Vagina (tissue), 2 donors: ENCODE results near the gene DHRS11.

Experiments
- POLR2A ChIP-seq, 2 donors: fragments of 450-650 bp; IDR thresholded peaks; one replicate each; pipeline ENCODE4 v1.6.1; 2017; ENCODE audit warnings: antibody characterized with exemption in 2 of 2, mild to moderate bottlenecking in 2 of 2, moderate library complexity in 2 of 2
- TF ChIP-seq, protein P1 (sequence below), 3 experiments: fragments of 450-650 bp in 2 of 3; fragments of 200-600 bp in 1 of 3; sonication (generic) in 1 of 3; IDR thresholded peaks; one replicate each; pipeline ENCODE4 v1.5.1; 2017 to 2019; ENCODE audit warnings: antibody characterized with exemption in 3 of 3, mild to moderate bottlenecking in 2 of 3, moderate library complexity in 2 of 3

DNA sequence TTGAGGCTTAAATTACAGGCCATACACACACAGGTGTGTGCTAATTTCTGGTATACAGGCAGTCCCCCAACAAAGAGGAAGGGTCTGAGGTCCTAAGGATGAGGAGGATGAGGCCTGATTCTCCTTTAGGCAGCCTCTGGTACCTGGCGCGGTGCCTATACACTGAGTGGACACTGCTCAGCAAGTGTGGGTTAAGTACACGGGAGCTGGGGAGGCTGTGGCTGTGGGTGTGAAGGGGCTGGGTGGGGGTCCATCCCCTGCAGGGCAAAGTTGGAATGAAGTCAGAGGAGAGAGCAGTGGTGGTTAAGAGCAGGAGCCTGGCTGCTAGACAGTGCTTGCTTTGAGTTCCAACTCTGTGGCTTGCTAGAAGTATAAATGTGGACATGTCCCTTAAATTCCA, 20.6 kb downstream of the DHRS11 start:
- TF ChIP-seq, protein P1, sequence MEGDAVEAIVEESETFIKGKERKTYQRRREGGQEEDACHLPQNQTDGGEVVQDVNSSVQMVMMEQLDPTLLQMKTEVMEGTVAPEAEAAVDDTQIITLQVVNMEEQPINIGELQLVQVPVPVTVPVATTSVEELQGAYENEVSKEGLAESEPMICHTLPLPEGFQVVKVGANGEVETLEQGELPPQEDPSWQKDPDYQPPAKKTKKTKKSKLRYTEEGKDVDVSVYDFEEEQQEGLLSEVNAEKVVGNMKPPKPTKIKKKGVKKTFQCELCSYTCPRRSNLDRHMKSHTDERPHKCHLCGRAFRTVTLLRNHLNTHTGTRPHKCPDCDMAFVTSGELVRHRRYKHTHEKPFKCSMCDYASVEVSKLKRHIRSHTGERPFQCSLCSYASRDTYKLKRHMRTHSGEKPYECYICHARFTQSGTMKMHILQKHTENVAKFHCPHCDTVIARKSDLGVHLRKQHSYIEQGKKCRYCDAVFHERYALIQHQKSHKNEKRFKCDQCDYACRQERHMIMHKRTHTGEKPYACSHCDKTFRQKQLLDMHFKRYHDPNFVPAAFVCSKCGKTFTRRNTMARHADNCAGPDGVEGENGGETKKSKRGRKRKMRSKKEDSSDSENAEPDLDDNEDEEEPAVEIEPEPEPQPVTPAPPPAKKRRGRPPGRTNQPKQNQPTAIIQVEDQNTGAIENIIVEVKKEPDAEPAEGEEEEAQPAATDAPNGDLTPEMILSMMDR (IDR thresholded peaks at IDR 0.05), result no peak
- no peak for TF ChIP-seq POLR2A (IDR thresholded peaks at IDR 0.05)
